Esophagus muscularis mucosa (tissue), 4 donors: Measurements from ENCODE around the gene CHRNB4.

Experiments
- CTCF ChIP-seq, 3 experiments: fragments of 200-600 bp in 2 of 3; fragments of 450-650 bp in 1 of 3; sonication (generic) in 2 of 3; IDR thresholded peaks; one replicate each; pipeline ENCODE4 v1.5.1; 2017 to 2019; ENCODE audit warnings: antibody characterized with exemption in 3 of 3, mild to moderate bottlenecking in 2 of 3, moderate library complexity in 1 of 3
- EP300 ChIP-seq: sonication (generic); formaldehyde crosslinking; IDR thresholded peaks from one replicate; pipeline ENCODE4 v1.6.1; 2017; ENCODE audit warnings: antibody characterized with exemption
- POLR2A ChIP-seq: fragments of 450-650 bp; IDR thresholded peaks from one replicate; pipeline ENCODE4 v1.6.1; 2017; ENCODE audit warnings: antibody characterized with exemption, moderate library complexity, mild to moderate bottlenecking, low read depth
- POLR2AphosphoS5 ChIP-seq, 2 donors: sonication (generic); formaldehyde crosslinking; IDR thresholded peaks; one replicate each; pipeline ENCODE4 v1.6.1; 2017; ENCODE audit warnings: antibody characterized with exemption in 2 of 2

DNA sequence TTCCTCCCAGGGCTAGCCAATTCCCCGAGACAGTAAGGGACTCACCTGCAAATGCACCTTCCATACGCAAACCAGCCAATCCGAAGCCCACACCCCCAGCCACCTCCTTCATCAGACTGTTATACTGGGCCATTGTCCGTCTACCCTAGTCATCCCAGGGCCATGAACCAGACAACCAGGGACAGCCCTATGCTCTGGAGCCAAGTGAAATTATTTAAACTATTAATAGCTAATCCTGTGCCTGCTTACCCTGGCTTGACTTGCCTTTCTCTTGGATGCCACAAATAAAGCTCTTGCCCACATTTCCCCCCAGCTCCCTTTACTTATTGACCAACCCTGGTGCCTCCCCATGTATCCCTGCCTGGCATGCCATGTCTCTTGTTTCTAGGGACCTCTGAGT lies 4.0 kb upstream of the CHRNB4 start:
- no peak for TF ChIP-seq CTCF (IDR thresholded peaks at IDR 0.05)
- TF ChIP-seq POLR2AphosphoS5 (IDR thresholded peaks at IDR 0.05): no peak
- TF ChIP-seq POLR2A: no peak
- no peak for TF ChIP-seq EP300
